ENCODE results near the gene MAP1LC3B.
A peak's percentile ranks its signal among the peaks of the same experiment; 100 is the strongest.

Gene MAP1LC3B

DNA sequence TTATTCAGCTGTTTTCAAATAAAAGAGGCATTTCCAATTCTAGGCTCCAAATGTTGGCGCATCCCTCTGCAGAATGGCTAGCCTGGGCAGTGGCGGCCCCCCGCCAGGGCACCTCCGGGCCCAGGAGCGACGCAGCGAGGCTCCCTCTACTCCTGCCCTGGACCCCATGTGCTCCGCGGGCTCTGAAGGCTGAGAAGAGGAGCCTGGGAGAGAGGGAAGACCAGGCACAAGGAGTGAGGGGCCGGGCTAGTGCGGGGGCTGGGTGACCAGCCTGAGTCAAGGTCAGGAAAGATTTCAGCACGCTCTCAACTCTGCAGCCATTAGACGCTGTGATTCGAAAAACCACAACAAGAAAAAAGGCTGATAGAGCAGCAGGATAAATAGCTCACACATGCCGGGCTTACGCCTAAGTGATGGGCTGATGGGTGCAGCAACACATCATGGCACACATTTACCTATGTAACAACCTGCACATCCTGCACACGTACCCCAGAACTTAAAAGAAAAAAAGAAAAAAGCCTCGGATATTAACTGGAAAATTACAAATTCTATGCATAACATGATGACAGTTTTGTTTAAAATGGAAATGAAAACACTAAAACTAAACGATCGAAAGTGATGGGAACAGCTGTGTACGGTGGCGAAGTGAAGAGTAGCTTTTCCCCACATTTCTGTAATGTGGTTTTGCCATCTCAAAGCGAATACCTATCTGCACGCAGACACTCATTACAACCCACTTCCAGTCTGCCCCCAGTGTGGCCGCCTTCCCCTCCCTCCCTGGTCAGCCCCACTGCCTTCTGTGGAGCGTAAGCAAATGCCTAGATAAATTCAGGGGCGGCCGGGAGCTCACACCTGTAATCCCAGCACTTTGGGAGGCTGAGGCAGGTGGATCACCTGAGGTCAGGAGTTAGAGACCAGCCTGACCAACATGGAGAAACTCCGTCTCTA, 44.4 kb downstream of the MAP1LC3B start:
- Histone ChIP-seq H2AK5ac (ENCODE audit: low read length, severe bottlenecking) (no peak overlapping the region), H2BK12ac (ENCODE audit: low read length in 2 of 2) (peak overlapping the region in 1 of 2 experiments; percentile 47), H3K79me1 (replicated peaks; ENCODE audit: low read length, poor library complexity, severe bottlenecking) (peaks cover 33% of the 10 kb centered on the region), H3K4me1 (ENCODE audit: control insufficient read depth, insufficient read depth, low read depth, low read length) (peaks cover 35% of the 10 kb centered on the region), H3K9me3 (ENCODE audit: control insufficient read depth, low read length) (no peaks in the 10 kb centered on the region), H4K91ac (ENCODE audit: low read length) (peak overlapping the region; percentile 54), H3K14ac (ENCODE audit: low read length in 2 of 2) (no peak overlapping the region), H2BK5ac (ENCODE audit: low read depth, low read length, poor library complexity, severe bottlenecking) (no peak overlapping the region), H2BK120ac (ENCODE audit: low read depth, low read length) (no peak overlapping the region), H4K8ac (ENCODE audit: low read length) (peak overlapping the region; percentile 86), H2AFZ (ENCODE audit: low read depth, low read length) (no peak overlapping the region), H3K9ac (ENCODE audit: low read length) (peak overlapping the region; percentile 62), H3K27me3 (ENCODE audit: control insufficient read depth in 1 of 2, insufficient read depth in 1 of 2, low read length in 2 of 2) (no peaks in the 10 kb centered on the region), H3K36me3 (ENCODE audit: control insufficient read depth in 1 of 2, insufficient read depth in 2 of 2, low read depth in 1 of 2, low read length in 2 of 2) (peaks cover 22 to 37% of the 10 kb centered on the region in 2 experiments), H2BK15ac (ENCODE audit: low read depth, poor library complexity, severe bottlenecking) (no peak overlapping the region), H3K4me3 (ENCODE audit: insufficient read depth in 1 of 2, low read depth in 1 of 2, low read length in 2 of 2) (peak overlapping the region in 1 of 2 experiments; percentile 68), H3K23ac (ENCODE audit: low read length in 2 of 2) (no peak overlapping the region), H3K18ac (ENCODE audit: low read depth in 1 of 2, low read length in 2 of 2) (peak overlapping the region; percentile 75 to 91), H3K4me2 (ENCODE audit: low read length, poor library complexity, severe bottlenecking) (peak overlapping the region; percentile 35), H3K27ac (ENCODE audit: low read length, poor library complexity, severe bottlenecking) (peak overlapping the region; percentile 33), H3K4ac (ENCODE audit: low read depth in 1 of 2, low read length in 2 of 2) (no peak overlapping the region)
- 50% methylated on average over 28 of the region's 29 CpGs for WGBS
- DNase-seq: peak; percentile 84

DNA sequence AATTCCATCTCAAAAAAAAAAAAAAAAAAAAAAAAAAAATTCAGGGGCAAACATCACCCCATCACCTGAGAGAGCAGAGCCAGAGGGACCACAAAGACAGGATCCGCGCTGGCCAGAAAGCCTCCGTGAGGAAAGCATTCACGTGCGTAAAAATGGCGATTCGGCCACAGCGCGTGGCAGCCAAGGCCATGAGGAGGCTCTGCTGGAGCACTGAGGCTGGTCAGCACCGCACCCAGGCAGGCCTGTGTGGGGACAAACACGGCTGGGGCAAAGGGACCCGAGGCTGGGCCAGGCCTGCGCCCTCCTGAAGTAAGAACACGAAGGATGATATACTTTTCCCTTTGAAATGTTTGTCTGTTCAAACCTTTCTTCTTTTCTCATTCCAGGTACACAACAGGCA, 45.2 kb downstream of the MAP1LC3B start:
- DNase-seq: no peak
- H3K27me3 ChIP-seq (ENCODE audit: control insufficient read depth in 1 of 2, insufficient read depth in 1 of 2, low read length in 2 of 2): no peaks in the 10 kb centered on the region
- no peak overlapping the region for H2BK5ac ChIP-seq (ENCODE audit: low read depth, low read length, poor library complexity, severe bottlenecking)
- no peak overlapping the region for H3K4me2 ChIP-seq (ENCODE audit: low read length, poor library complexity, severe bottlenecking)
- no peak overlapping the region for H2BK15ac ChIP-seq (ENCODE audit: low read depth, poor library complexity, severe bottlenecking)
- WGBS: 98% methylated on average over 14 of the region's 14 CpGs
- peaks cover 24 to 40% of the 10 kb centered on the region in 2 experiments for H3K36me3 ChIP-seq (ENCODE audit: control insufficient read depth in 1 of 2, insufficient read depth in 2 of 2, low read depth in 1 of 2, low read length in 2 of 2)
- no peak overlapping the region for H2AK5ac ChIP-seq (ENCODE audit: low read length, severe bottlenecking)
- H4K8ac ChIP-seq (ENCODE audit: low read length): peak overlapping the region; percentile 73
- H3K9me3 ChIP-seq (ENCODE audit: control insufficient read depth, low read length): no peaks in the 10 kb centered on the region
- H3K27ac ChIP-seq (ENCODE audit: low read length, poor library complexity, severe bottlenecking): no peak overlapping the region
- H3K4me3 ChIP-seq (ENCODE audit: insufficient read depth in 1 of 2, low read depth in 1 of 2, low read length in 2 of 2): no peak overlapping the region
- H3K23ac ChIP-seq (ENCODE audit: low read length in 2 of 2): peak overlapping the region in 1 of 2 experiments; percentile 84
- peak overlapping the region in 1 of 2 experiments; percentile 65 for H2BK12ac ChIP-seq (ENCODE audit: low read length in 2 of 2)
- peaks cover 34% of the 10 kb centered on the region for H3K4me1 ChIP-seq (ENCODE audit: control insufficient read depth, insufficient read depth, low read depth, low read length)
- peaks cover 36% of the 10 kb centered on the region for H3K79me1 ChIP-seq (replicated peaks; ENCODE audit: low read length, poor library complexity, severe bottlenecking)
- H4K91ac ChIP-seq (ENCODE audit: low read length): peak overlapping the region; percentile 81
- peak overlapping the region in 1 of 2 experiments; percentile 87 for H3K18ac ChIP-seq (ENCODE audit: low read depth in 1 of 2, low read length in 2 of 2)
- H3K14ac ChIP-seq (ENCODE audit: low read length in 2 of 2): peak overlapping the region in 1 of 2 experiments; percentile 73
- peak overlapping the region in 1 of 2 experiments; percentile 40 for H3K4ac ChIP-seq (ENCODE audit: low read depth in 1 of 2, low read length in 2 of 2)
- no peak overlapping the region for H3K9ac ChIP-seq (ENCODE audit: low read length)
- H2BK120ac ChIP-seq (ENCODE audit: low read depth, low read length): no peak overlapping the region
- no peak overlapping the region for H2AFZ ChIP-seq (ENCODE audit: low read depth, low read length)

DNA sequence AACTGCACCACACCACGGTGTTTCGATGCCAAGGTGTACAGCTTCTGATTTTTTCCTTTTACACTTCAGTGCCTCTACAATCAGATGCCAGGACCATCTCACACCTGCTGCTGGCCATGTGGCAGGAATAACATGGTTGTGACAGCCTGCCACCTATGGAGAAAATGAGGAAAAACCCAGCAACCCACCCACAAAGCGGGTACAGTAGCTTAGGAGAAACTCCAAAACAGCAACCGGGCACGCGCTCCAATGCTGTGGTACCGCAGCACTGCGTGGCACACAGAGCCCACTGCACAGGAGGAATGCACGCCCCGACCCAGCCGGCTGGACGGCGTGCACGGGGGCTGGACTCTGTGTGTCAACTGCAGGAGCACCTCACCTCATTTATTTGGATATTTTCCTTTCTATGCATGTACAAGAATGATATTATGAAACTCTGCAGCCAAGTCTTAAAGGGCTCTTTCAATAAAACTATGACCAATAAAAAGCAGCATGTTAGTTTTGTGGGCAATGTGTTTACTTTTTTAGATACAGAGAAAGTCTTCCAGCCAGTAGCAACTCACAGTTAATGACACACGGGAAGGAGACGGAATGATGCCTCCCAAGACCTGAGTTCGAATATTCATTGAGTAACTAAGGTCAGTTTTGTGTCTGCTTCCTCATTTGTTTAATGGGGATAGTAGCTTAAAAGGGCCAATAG, 45.9 kb downstream of the MAP1LC3B start:
- Histone ChIP-seq H4K8ac (ENCODE audit: low read length) (no peak overlapping the region), H2BK15ac (ENCODE audit: low read depth, poor library complexity, severe bottlenecking) (peak overlapping the region; percentile 26), H3K36me3 (ENCODE audit: control insufficient read depth in 1 of 2, insufficient read depth in 2 of 2, low read depth in 1 of 2, low read length in 2 of 2) (peaks cover 18 to 43% of the 10 kb centered on the region in 2 experiments), H3K27me3 (ENCODE audit: control insufficient read depth in 1 of 2, insufficient read depth in 1 of 2, low read length in 2 of 2) (no peaks in the 10 kb centered on the region), H3K4me2 (ENCODE audit: low read length, poor library complexity, severe bottlenecking) (no peak overlapping the region), H3K27ac (ENCODE audit: low read length, poor library complexity, severe bottlenecking) (no peak overlapping the region), H2BK5ac (ENCODE audit: low read depth, low read length, poor library complexity, severe bottlenecking) (no peak overlapping the region), H4K91ac (ENCODE audit: low read length) (peak overlapping the region; percentile 9), H3K9me3 (ENCODE audit: control insufficient read depth, low read length) (no peaks in the 10 kb centered on the region), H3K18ac (ENCODE audit: low read depth in 1 of 2, low read length in 2 of 2) (no peak overlapping the region), H2BK12ac (ENCODE audit: low read length in 2 of 2) (no peak overlapping the region), H3K4ac (ENCODE audit: low read depth in 1 of 2, low read length in 2 of 2) (peak overlapping the region in 1 of 2 experiments; percentile 40), H3K79me1 (replicated peaks; ENCODE audit: low read length, poor library complexity, severe bottlenecking) (peaks cover 32% of the 10 kb centered on the region), H3K14ac (ENCODE audit: low read length in 2 of 2) (no peak overlapping the region), H2AFZ (ENCODE audit: low read depth, low read length) (no peak overlapping the region), H2BK120ac (ENCODE audit: low read depth, low read length) (no peak overlapping the region), H2AK5ac (ENCODE audit: low read length, severe bottlenecking) (no peak overlapping the region), H3K23ac (ENCODE audit: low read length in 2 of 2) (no peak overlapping the region), H3K4me1 (ENCODE audit: control insufficient read depth, insufficient read depth, low read depth, low read length) (peaks cover 30% of the 10 kb centered on the region), H3K9ac (ENCODE audit: low read length) (no peak overlapping the region), H3K4me3 (ENCODE audit: insufficient read depth in 1 of 2, low read depth in 1 of 2, low read length in 2 of 2) (no peak overlapping the region)
- DNase-seq: peak; percentile 27
- 94% methylated on average over 14 of the region's 17 CpGs for WGBS

DNA sequence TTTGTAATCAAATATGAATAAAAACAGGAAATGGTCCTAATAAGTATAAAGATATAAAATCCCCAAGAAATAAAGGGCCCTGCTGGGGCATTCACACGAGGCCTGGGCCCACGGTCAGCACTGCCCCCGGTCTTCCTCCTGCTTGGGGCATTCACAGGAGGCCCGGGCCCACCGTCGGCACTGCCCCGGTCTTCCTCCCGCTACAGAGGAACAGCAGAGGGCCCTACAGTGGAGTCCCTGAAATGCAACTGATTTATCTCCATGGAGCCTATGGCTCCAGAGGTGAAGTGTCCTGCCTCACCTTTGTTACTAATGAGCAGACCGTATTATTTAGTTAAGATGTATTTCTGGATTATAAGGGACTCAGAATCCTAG, 46.5 kb downstream of the MAP1LC3B start:
- H3K14ac ChIP-seq (ENCODE audit: low read length in 2 of 2): no peak overlapping the region
- H3K27me3 ChIP-seq (ENCODE audit: control insufficient read depth in 1 of 2, insufficient read depth in 1 of 2, low read length in 2 of 2): no peaks in the 10 kb centered on the region
- no peak overlapping the region for H2BK120ac ChIP-seq (ENCODE audit: low read depth, low read length)
- H2BK15ac ChIP-seq (ENCODE audit: low read depth, poor library complexity, severe bottlenecking): no peak overlapping the region
- no peak overlapping the region for H3K27ac ChIP-seq (ENCODE audit: low read length, poor library complexity, severe bottlenecking)
- H3K18ac ChIP-seq (ENCODE audit: low read depth in 1 of 2, low read length in 2 of 2): no peak overlapping the region
- H3K79me1 ChIP-seq (replicated peaks; ENCODE audit: low read length, poor library complexity, severe bottlenecking): peaks cover 31% of the 10 kb centered on the region
- no peak overlapping the region for H3K4ac ChIP-seq (ENCODE audit: low read depth in 1 of 2, low read length in 2 of 2)
- peaks cover 21 to 42% of the 10 kb centered on the region in 2 experiments for H3K36me3 ChIP-seq (ENCODE audit: control insufficient read depth in 1 of 2, insufficient read depth in 2 of 2, low read depth in 1 of 2, low read length in 2 of 2)
- peak overlapping the region; percentile 47 for H3K9ac ChIP-seq (ENCODE audit: low read length)
- no peaks in the 10 kb centered on the region for H3K9me3 ChIP-seq (ENCODE audit: control insufficient read depth, low read length)
- WGBS: 88% methylated on average over 8 of the region's 9 CpGs
- no peak overlapping the region for H3K4me3 ChIP-seq (ENCODE audit: insufficient read depth in 1 of 2, low read depth in 1 of 2, low read length in 2 of 2)
- no peak overlapping the region for H4K91ac ChIP-seq (ENCODE audit: low read length)
- H3K4me2 ChIP-seq (ENCODE audit: low read length, poor library complexity, severe bottlenecking): no peak overlapping the region
- no peak overlapping the region for H2BK12ac ChIP-seq (ENCODE audit: low read length in 2 of 2)
- no peak overlapping the region for H2AFZ ChIP-seq (ENCODE audit: low read depth, low read length)
- H3K4me1 ChIP-seq (ENCODE audit: control insufficient read depth, insufficient read depth, low read depth, low read length): peaks cover 30% of the 10 kb centered on the region
- DNase-seq: no peak
- H2AK5ac ChIP-seq (ENCODE audit: low read length, severe bottlenecking): no peak overlapping the region
- H2BK5ac ChIP-seq (ENCODE audit: low read depth, low read length, poor library complexity, severe bottlenecking): no peak overlapping the region
- no peak overlapping the region for H4K8ac ChIP-seq (ENCODE audit: low read length)
- H3K23ac ChIP-seq (ENCODE audit: low read length in 2 of 2): peak overlapping the region in 1 of 2 experiments; percentile 23
